SHP77 (cell line): Measurements from ENCODE around the gene ECE2.

Experiments used
- DNase-seq, 2 experiments: peaks; one replicate each; lab custom pipeline; 2025; lab: John Stamatoyannopoulos, UW

Gene ECE2

GRCh38 chr3:184314363-184314699 lies 38.5 kb downstream of the ECE2 start, which contains the start of gene EIF4G1:
TSS of gene EIF4G1 (plus strand) at chr3:184314606. CDS start at chr3:184315797, 1,191 bp downstream.
- peak; percentile 77 to 90 for DNase-seq

- peak in 1 of 2 experiments; percentile 23 for DNase-seq
Measured at GRCh38 chr3:184314700-184315542, 39.1 kb downstream of the ECE2 start.

- no peak for DNase-seq
Measured at GRCh38 chr3:184315543-184315867, 39.7 kb downstream of the ECE2 start.

- DNase-seq = no peak
Measured at GRCh38 chr3:184315871-184316661, 40.2 kb downstream of the ECE2 start.

- no peak for DNase-seq
Measured at GRCh38 chr3:184316792-184317191, 41.0 kb downstream of the ECE2 start.

- no peak for DNase-seq
Measured at GRCh38 chr3:184317201-184317600, 41.4 kb downstream of the ECE2 start.

- peak; percentile 14 to 52 for DNase-seq
Measured at GRCh38 chr3:184320104-184320445, 44.3 kb downstream of the ECE2 start.

GRCh38 chr3:184321666-184322065 lies 45.8 kb downstream of the ECE2 start:
- DNase-seq = no peak

- DNase-seq = no peak
Measured at GRCh38 chr3:184322731-184323487, 47.1 kb downstream of the ECE2 start.

- DNase-seq = no peak
Measured at GRCh38 chr3:184323696-184324095, 47.9 kb downstream of the ECE2 start.

- DNase-seq = no peak
Measured at GRCh38 chr3:184325269-184325668, 49.4 kb downstream of the ECE2 start.

GRCh38 chr3:184325715-184326369 lies 50.0 kb downstream of the ECE2 start:
- no peak for DNase-seq

GRCh38 chr3:184327171-184327570 lies 51.3 kb downstream of the ECE2 start:
- DNase-seq = no peak

GRCh38 chr3:184328516-184328915 lies 52.7 kb downstream of the ECE2 start:
- no peak for DNase-seq

GRCh38 chr3:184332370-184333090 lies 56.7 kb downstream of the ECE2 start:
- DNase-seq = no peak

- no peak for DNase-seq
Measured at GRCh38 chr3:184333190-184333589, 57.4 kb downstream of the ECE2 start.

- no peak for DNase-seq
Measured at GRCh38 chr3:184333700-184334099, 57.9 kb downstream of the ECE2 start.

GRCh38 chr3:184334470-184335158 lies 58.8 kb downstream of the ECE2 start:
- DNase-seq = no peak

GRCh38 chr3:184335291-184335660 lies 59.5 kb downstream of the ECE2 start:
- DNase-seq = peak in 1 of 2 experiments; percentile 36

GRCh38 chr3:184335661-184336546 lies 60.1 kb downstream of the ECE2 start:
- peak; percentile 42 to 62 for DNase-seq
